ENCODE measurements around the gene IGSF10.

The IGSF10 gene

GRCh38 chr3:151430821-151431484 lies 29.9 kb downstream of the IGSF10 start:
- no peak for ATAC-seq
- TF ChIP-seq OSR1 (CRISPR knock-in tag; IDR thresholded peaks at IDR 0.05) (no peak), POU6F1 (CRISPR knock-in tag; IDR thresholded peaks at IDR 0.05; ENCODE audit: borderline replicate concordance, low read depth) (no peak), ZFP30 (CRISPR knock-in tag; IDR thresholded peaks at IDR 0.05) (no peak), TCF4 (CRISPR knock-in tag; IDR thresholded peaks at IDR 0.05; ENCODE audit: borderline replicate concordance) (no peak), BACH2 (CRISPR knock-in tag; IDR thresholded peaks at IDR 0.05; ENCODE audit: borderline replicate concordance) (no peak), CSDC2 (CRISPR knock-in tag; IDR thresholded peaks at IDR 0.05) (no peak), ZNF8 (CRISPR knock-in tag; IDR thresholded peaks at IDR 0.05) (no peak), ESRRG (CRISPR knock-in tag; IDR thresholded peaks at IDR 0.05) (no peak), ZFP3 (CRISPR knock-in tag; IDR thresholded peaks at IDR 0.05) (no peak), ISL1 (CRISPR knock-in tag; IDR thresholded peaks at IDR 0.05) (no peak), GLIS3 (CRISPR knock-in tag; IDR thresholded peaks at IDR 0.05) (no peak), ZC3H10 (CRISPR knock-in tag; IDR thresholded peaks at IDR 0.05) (no peak), RARB (CRISPR knock-in tag; IDR thresholded peaks at IDR 0.05) (no peak), ZNF565 (CRISPR knock-in tag; conservative IDR thresholded peaks at IDR 0.05; ENCODE audit: low read depth) (no peak), ARNTL (CRISPR knock-in tag; IDR thresholded peaks at IDR 0.05; ENCODE audit: borderline replicate concordance, low read depth) (no peak), PPARA (CRISPR knock-in tag; IDR thresholded peaks at IDR 0.05; ENCODE audit: borderline replicate concordance) (no peak)
- TF ChIP-seq, protein P1, sequence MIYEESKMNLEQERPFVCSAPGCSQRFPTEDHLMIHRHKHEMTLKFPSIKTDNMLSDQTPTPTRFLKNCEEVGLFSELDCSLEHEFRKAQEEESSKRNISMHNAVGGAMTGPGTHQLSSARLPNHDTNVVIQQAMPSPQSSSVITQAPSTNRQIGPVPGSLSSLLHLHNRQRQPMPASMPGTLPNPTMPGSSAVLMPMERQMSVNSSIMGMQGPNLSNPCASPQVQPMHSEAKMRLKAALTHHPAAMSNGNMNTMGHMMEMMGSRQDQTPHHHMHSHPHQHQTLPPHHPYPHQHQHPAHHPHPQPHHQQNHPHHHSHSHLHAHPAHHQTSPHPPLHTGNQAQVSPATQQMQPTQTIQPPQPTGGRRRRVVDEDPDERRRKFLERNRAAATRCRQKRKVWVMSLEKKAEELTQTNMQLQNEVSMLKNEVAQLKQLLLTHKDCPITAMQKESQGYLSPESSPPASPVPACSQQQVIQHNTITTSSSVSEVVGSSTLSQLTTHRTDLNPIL (CRISPR knock-in tag; IDR thresholded peaks at IDR 0.05; ENCODE audit: low read depth): no peak
- TF ChIP-seq, protein P2, sequence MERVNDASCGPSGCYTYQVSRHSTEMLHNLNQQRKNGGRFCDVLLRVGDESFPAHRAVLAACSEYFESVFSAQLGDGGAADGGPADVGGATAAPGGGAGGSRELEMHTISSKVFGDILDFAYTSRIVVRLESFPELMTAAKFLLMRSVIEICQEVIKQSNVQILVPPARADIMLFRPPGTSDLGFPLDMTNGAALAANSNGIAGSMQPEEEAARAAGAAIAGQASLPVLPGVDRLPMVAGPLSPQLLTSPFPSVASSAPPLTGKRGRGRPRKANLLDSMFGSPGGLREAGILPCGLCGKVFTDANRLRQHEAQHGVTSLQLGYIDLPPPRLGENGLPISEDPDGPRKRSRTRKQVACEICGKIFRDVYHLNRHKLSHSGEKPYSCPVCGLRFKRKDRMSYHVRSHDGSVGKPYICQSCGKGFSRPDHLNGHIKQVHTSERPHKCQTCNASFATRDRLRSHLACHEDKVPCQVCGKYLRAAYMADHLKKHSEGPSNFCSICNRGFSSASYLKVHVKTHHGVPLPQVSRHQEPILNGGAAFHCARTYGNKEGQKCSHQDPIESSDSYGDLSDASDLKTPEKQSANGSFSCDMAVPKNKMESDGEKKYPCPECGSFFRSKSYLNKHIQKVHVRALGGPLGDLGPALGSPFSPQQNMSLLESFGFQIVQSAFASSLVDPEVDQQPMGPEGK (CRISPR knock-in tag; IDR thresholded peaks at IDR 0.05; ENCODE audit: borderline replicate concordance): no peak
- TF ChIP-seq, protein P3, sequence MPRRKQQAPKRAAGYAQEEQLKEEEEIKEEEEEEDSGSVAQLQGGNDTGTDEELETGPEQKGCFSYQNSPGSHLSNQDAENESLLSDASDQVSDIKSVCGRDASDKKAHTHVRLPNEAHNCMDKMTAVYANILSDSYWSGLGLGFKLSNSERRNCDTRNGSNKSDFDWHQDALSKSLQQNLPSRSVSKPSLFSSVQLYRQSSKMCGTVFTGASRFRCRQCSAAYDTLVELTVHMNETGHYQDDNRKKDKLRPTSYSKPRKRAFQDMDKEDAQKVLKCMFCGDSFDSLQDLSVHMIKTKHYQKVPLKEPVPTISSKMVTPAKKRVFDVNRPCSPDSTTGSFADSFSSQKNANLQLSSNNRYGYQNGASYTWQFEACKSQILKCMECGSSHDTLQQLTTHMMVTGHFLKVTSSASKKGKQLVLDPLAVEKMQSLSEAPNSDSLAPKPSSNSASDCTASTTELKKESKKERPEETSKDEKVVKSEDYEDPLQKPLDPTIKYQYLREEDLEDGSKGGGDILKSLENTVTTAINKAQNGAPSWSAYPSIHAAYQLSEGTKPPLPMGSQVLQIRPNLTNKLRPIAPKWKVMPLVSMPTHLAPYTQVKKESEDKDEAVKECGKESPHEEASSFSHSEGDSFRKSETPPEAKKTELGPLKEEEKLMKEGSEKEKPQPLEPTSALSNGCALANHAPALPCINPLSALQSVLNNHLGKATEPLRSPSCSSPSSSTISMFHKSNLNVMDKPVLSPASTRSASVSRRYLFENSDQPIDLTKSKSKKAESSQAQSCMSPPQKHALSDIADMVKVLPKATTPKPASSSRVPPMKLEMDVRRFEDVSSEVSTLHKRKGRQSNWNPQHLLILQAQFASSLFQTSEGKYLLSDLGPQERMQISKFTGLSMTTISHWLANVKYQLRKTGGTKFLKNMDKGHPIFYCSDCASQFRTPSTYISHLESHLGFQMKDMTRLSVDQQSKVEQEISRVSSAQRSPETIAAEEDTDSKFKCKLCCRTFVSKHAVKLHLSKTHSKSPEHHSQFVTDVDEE (CRISPR knock-in tag; IDR thresholded peaks at IDR 0.05): no peak

GRCh38 chr3:151428386-151428785 lies 32.5 kb downstream of the IGSF10 start:
- no peak for ATAC-seq
- TF ChIP-seq ZC3H10 (CRISPR knock-in tag; IDR thresholded peaks at IDR 0.05) (no peak), OSR1 (CRISPR knock-in tag; IDR thresholded peaks at IDR 0.05) (no peak), CSRNP3 (CRISPR knock-in tag; IDR thresholded peaks at IDR 0.05) (no peak), GLIS3 (CRISPR knock-in tag; IDR thresholded peaks at IDR 0.05) (no peak), ESRRG (CRISPR knock-in tag; IDR thresholded peaks at IDR 0.05) (no peak), ZFP3 (CRISPR knock-in tag; IDR thresholded peaks at IDR 0.05) (no peak), TOX (CRISPR knock-in tag; IDR thresholded peaks at IDR 0.05; ENCODE audit: borderline replicate concordance) (no peak), TCF4 (CRISPR knock-in tag; IDR thresholded peaks at IDR 0.05; ENCODE audit: borderline replicate concordance) (no peak), POU6F1 (CRISPR knock-in tag; IDR thresholded peaks at IDR 0.05; ENCODE audit: borderline replicate concordance, low read depth) (no peak), ZNF70 (CRISPR knock-in tag; IDR thresholded peaks at IDR 0.05) (no peak), BACH2 (CRISPR knock-in tag; IDR thresholded peaks at IDR 0.05; ENCODE audit: borderline replicate concordance) (no peak)
- TF ChIP-seq, protein P3 (CRISPR knock-in tag; IDR thresholded peaks at IDR 0.05): no peak
- TF ChIP-seq, protein P1 (CRISPR knock-in tag; IDR thresholded peaks at IDR 0.05; ENCODE audit: low read depth): no peak
